OCI-LY1 (cell line): ENCODE measurements around the gene DENND6A.

ENCODE experiments used
- CTCF ChIP-seq: fragments of 200-600 bp; sonication (generic), shearing (Covaris generic); IDR thresholded peaks from 2 replicates; pipeline ENCODE4 v1.5.1; 2017; ENCODE audit warnings: mild to moderate bottlenecking, antibody characterized with exemption, low read length, moderate library complexity, mixed read lengths
- EZH2 ChIP-seq: fragments of 200-600 bp; sonication (generic), shearing (Covaris generic); IDR thresholded peaks from 2 replicates; pipeline ENCODE4 v1.8.0; 2017; ENCODE audit warnings: borderline replicate concordance, mixed run types, mild to moderate bottlenecking, antibody characterized with exemption, low read length, moderate library complexity, mixed read lengths

- TF ChIP-seq EZH2, result no peak
- no peak for TF ChIP-seq CTCF
Measured at GRCh38 chr3:57575966-57576626, 116.8 kb downstream of the DENND6A start.
